Measurements from ENCODE around the gene APBB1IP.

Gene APBB1IP

GRCh38 chr10:26543567-26544306, 105.6 kb downstream of the APBB1IP start:
- no peak for TF ChIP-seq CTCF (conservative IDR thresholded peaks at IDR 0.05; ENCODE audit: low read depth)
- ChIA-PET POLR2A (ENCODE audit: low non-redundant PET) (no interaction called here), CTCF (no interaction called here)
- H3K27ac ChIP-seq = no peak overlapping the region
- no peak for DNase-seq (ENCODE audit: low spot score)

- H3K27ac ChIP-seq = no peak overlapping the region
- DNase-seq (ENCODE audit: low spot score) = no peak
- no peak for TF ChIP-seq CTCF (conservative IDR thresholded peaks at IDR 0.05; ENCODE audit: low read depth)
- ChIA-PET CTCF (no interaction called here), POLR2A (ENCODE audit: low non-redundant PET) (no interaction called here)
Measured at GRCh38 chr10:26544932-26545331, 106.8 kb downstream of the APBB1IP start.

- DNase-seq (ENCODE audit: low spot score) = no peak
- ChIA-PET POLR2A (ENCODE audit: low non-redundant PET) (no interaction called here), CTCF (no interaction called here)
- H3K27ac ChIP-seq = no peak overlapping the region
- no peak for TF ChIP-seq CTCF (conservative IDR thresholded peaks at IDR 0.05; ENCODE audit: low read depth)
Measured at GRCh38 chr10:26550774-26551526, 112.8 kb downstream of the APBB1IP start.

- ChIA-PET CTCF (no interaction called here), POLR2A (ENCODE audit: low non-redundant PET) (no interaction called here)
- TF ChIP-seq CTCF (conservative IDR thresholded peaks at IDR 0.05; ENCODE audit: low read depth) = no peak
Measured at GRCh38 chr10:26554246-26554645, 116.1 kb downstream of the APBB1IP start.

GRCh38 chr10:26555719-26556368, 117.7 kb downstream of the APBB1IP start:
- ChIA-PET POLR2A (ENCODE audit: low non-redundant PET) (no interaction called here), CTCF (interaction anchor here (0.6 to 1.4 kb wide), 4 partner anchors 10 to 623 kb away, joined by 3 to 9 read pairs (median 3); no protein-coding TSS in a partner anchor)
- DNase-seq (ENCODE audit: low spot score) = no peak
- H3K27ac ChIP-seq = no peak overlapping the region
- TF ChIP-seq CTCF (conservative IDR thresholded peaks at IDR 0.05; ENCODE audit: low read depth) = no peak

More at GRCh38 chr10:26554246-26554645, 116.1 kb downstream of the APBB1IP start:
- H3K27ac ChIP-seq = no peak overlapping the region
- DNase-seq (ENCODE audit: low spot score) = no peak

All from RWPE1 (cell line).